Mesodermal cell (in vitro differentiated cells): ENCODE results near the gene CELF2.
"Not testable (repeated sequence)": the region's sequence is repeated elsewhere in the genome, so short reads cannot be mapped to it uniquely, and the experiment has no call there.

Experiments used
- H3K27ac ChIP-seq: 2 replicates; pipeline ENCODE4 v1.7.0; 2013; ENCODE audit warnings: mild to moderate bottlenecking, low read depth, low read length, moderate library complexity; ENCODE audit not compliant: severe bottlenecking
- H3K36me3 ChIP-seq: 2 replicates; pipeline ENCODE4 v1.7.1; 2013; ENCODE audit warnings: mild to moderate bottlenecking, low read length, moderate library complexity; ENCODE audit not compliant: control insufficient read depth, insufficient read depth
- H3K4me1 ChIP-seq: one replicate; pipeline ENCODE4 v1.7.1; 2013; ENCODE audit warnings: mild to moderate bottlenecking, low read length; ENCODE audit not compliant: insufficient read depth, control insufficient read depth, poor library complexity, severe bottlenecking
- H3K4me3 ChIP-seq: 2 replicates; pipeline ENCODE4 v1.7.0; 2013; ENCODE audit warnings: low read length, control low read depth, mild to moderate bottlenecking; ENCODE audit not compliant: insufficient read depth, poor library complexity, severe bottlenecking; ENCODE audit errors: extremely low read depth
- H3K9me3 ChIP-seq: 2 replicates; pipeline ENCODE4 v1.7.1; 2013; ENCODE audit warnings: mild to moderate bottlenecking, low read length, moderate library complexity; ENCODE audit not compliant: control insufficient read depth
- WGBS, 2 experiments: methylation state at CpG; one replicate each; pipeline ENCODE4 v1.1.5; 2013; ENCODE audit warnings: missing lambda C conversion rate in 2 of 2; ENCODE audit not compliant: insufficient coverage in 2 of 2; 5-methylcytosine and 5-hydroxymethylcytosine counted together

Gene CELF2

GRCh38 chr10:11112718-11113117, 95.0 kb downstream of the CELF2 start:
- Histone ChIP-seq H3K27ac (no peak overlapping the region), H3K36me3 (no peaks in the 10 kb centered on the region), H3K4me3 (no peak overlapping the region), H3K9me3 (no peaks in the 10 kb centered on the region), H3K4me1 (peaks cover 13% of the 10 kb centered on the region)
- 95 to 97% methylated on average over 10 to 11 of the region's 11 CpGs for WGBS, 2 experiments

- Histone ChIP-seq H3K36me3 (no peaks in the 10 kb centered on the region), H3K4me3 (no peak overlapping the region), H3K4me1 (peaks cover 13% of the 10 kb centered on the region), H3K27ac (no peak overlapping the region), H3K9me3 (no peaks in the 10 kb centered on the region)
- 100% methylated on average over 1 of the region's 4 CpGs; no CpG with 5 or more reads in 1 of the 2 experiments for WGBS, 2 experiments
These were observed 95.5 kb downstream of the CELF2 start for GRCh38 chr10:11113156-11113555.

- Histone ChIP-seq H3K4me1 (peaks cover 13% of the 10 kb centered on the region), H3K27ac (no peak overlapping the region), H3K36me3 (no peaks in the 10 kb centered on the region), H3K4me3 (no peak overlapping the region), H3K9me3 (no peaks in the 10 kb centered on the region)
- 89 to 92% methylated on average over 2 of the region's 2 CpGs for WGBS, 2 experiments
These were observed 96.6 kb downstream of the CELF2 start for GRCh38 chr10:11114269-11114668.

- WGBS, 2 experiments: 71 to 89% methylated on average over 1 to 3 of the region's 3 CpGs
- no peak overlapping the region for H3K27ac ChIP-seq
These were observed 97.7 kb downstream of the CELF2 start for GRCh38 chr10:11115337-11115736.

GRCh38 chr10:11116361-11116760, 98.7 kb downstream of the CELF2 start:
- H3K4me1 ChIP-seq: peaks cover 11% of the 10 kb centered on the region
- 97 to 100% methylated on average over 4 of the region's 4 CpGs for WGBS, 2 experiments
- H3K4me3 ChIP-seq: no peak overlapping the region
- H3K27ac ChIP-seq: no peak overlapping the region
- no peaks in the 10 kb centered on the region for H3K36me3 ChIP-seq
- no peaks in the 10 kb centered on the region for H3K9me3 ChIP-seq

More at GRCh38 chr10:11115337-11115736, 97.7 kb downstream of the CELF2 start:
- H3K4me3 ChIP-seq: no peak overlapping the region
- H3K9me3 ChIP-seq: no peaks in the 10 kb centered on the region
- H3K4me1 ChIP-seq: peaks cover 13% of the 10 kb centered on the region
- no peaks in the 10 kb centered on the region for H3K36me3 ChIP-seq

- Histone ChIP-seq H3K4me3 (no peak overlapping the region), H3K27ac (no peak overlapping the region), H3K36me3 (no peaks in the 10 kb centered on the region), H3K4me1 (peaks cover 11% of the 10 kb centered on the region), H3K9me3 (no peaks in the 10 kb centered on the region)
- 81 to 84% methylated on average over 3 of the region's 6 CpGs for WGBS, 2 experiments
These were observed 99.1 kb downstream of the CELF2 start for GRCh38 chr10:11116817-11117216.

- peaks cover 11% of the 10 kb centered on the region for H3K4me1 ChIP-seq
- H3K4me3 ChIP-seq: no peak overlapping the region
- H3K9me3 ChIP-seq: no peaks in the 10 kb centered on the region
- no peaks in the 10 kb centered on the region for H3K36me3 ChIP-seq
- no peak overlapping the region for H3K27ac ChIP-seq
- 93 to 98% methylated on average over 4 of the region's 4 CpGs for WGBS, 2 experiments
These were observed 101.0 kb downstream of the CELF2 start for GRCh38 chr10:11118686-11119085.

GRCh38 chr10:11119843-11120242, 102.2 kb downstream of the CELF2 start:
- WGBS, 2 experiments: 100% methylated on average over 2 of the region's 7 CpGs; no CpG with 5 or more reads in 1 of the 2 experiments
- Histone ChIP-seq H3K27ac (no peak overlapping the region), H3K9me3 (no peaks in the 10 kb centered on the region), H3K4me1 (peaks cover 8% of the 10 kb centered on the region), H3K4me3 (no peak overlapping the region), H3K36me3 (no peaks in the 10 kb centered on the region)

- 87 to 95% methylated on average over 6 to 7 of the region's 7 CpGs for WGBS, 2 experiments
These were observed 103.0 kb downstream of the CELF2 start for GRCh38 chr10:11120711-11121110.

GRCh38 chr10:11123892-11124291, 106.2 kb downstream of the CELF2 start:
- H3K27ac ChIP-seq, H3K4me1 ChIP-seq, H3K4me3 ChIP-seq, H3K9me3 ChIP-seq, H3K36me3 ChIP-seq: not testable (repeated sequence)
- 57 to 83% methylated on average over 1 to 2 of the region's 2 CpGs for WGBS, 2 experiments

More at GRCh38 chr10:11120711-11121110, 103.0 kb downstream of the CELF2 start:
- H3K4me1 ChIP-seq: peaks cover 2% of the 10 kb centered on the region
- no peaks in the 10 kb centered on the region for H3K9me3 ChIP-seq
- no peak overlapping the region for H3K27ac ChIP-seq
- H3K36me3 ChIP-seq: no peaks in the 10 kb centered on the region
- H3K4me3 ChIP-seq: no peak overlapping the region

GRCh38 chr10:11125004-11125403, 107.3 kb downstream of the CELF2 start:
- Histone ChIP-seq H3K4me3 (no peak overlapping the region), H3K9me3 (no peaks in the 10 kb centered on the region), H3K27ac (no peak overlapping the region), H3K4me1 (peaks cover 2% of the 10 kb centered on the region), H3K36me3 (no peaks in the 10 kb centered on the region)
- WGBS, 2 experiments: 63 to 91% methylated on average over 2 to 3 of the region's 3 CpGs
